Measurements from ENCODE around the gene SYNGAP1.

DNA sequence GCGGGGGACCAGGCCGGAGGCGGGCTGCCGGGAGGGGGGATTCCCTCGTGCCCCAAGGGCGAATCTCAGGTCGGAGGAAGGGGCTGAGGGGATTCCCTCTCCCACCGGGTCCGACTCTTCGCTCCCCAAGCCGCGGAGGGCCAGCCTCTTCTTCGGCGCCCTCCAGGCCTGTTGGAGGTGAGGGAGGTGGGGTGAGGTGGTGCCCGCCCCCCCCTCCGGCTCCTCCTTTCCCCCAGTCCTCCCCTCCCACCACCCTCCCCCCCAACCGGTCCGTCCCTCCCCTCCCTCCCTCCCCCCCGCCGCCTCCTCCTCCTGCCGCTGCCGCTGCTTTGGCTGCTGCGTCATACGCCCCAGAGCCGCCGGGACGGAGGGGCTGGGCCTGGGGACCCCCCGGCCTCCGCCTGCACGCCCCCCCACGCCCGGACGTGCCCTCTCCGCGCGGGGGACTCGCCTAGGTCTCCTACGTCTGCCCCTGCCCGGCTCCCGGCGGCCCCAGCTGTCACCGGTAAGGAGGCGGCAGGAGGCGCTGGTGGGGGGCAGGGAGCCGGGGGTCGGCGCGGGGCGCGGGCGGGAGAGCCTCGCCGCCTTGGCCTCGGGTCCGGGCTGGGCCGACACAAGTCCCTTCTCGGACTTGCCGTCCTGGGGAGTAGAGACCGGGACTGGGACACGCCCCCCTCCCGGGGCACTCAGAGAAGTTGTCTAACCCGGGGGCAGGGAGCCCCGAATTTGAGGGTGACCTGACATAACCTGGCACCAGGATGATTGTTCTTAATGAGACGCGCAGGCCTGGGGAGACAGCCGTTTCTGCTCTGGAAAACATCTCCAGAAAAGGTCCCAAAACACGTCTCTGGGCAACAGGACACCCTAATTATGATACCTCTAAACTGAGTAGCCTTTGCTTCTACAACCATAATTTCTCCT, 8.9 kb upstream of the SYNGAP1 start, which contains the start of gene PHF1:
- TF ChIP-seq, protein P1, sequence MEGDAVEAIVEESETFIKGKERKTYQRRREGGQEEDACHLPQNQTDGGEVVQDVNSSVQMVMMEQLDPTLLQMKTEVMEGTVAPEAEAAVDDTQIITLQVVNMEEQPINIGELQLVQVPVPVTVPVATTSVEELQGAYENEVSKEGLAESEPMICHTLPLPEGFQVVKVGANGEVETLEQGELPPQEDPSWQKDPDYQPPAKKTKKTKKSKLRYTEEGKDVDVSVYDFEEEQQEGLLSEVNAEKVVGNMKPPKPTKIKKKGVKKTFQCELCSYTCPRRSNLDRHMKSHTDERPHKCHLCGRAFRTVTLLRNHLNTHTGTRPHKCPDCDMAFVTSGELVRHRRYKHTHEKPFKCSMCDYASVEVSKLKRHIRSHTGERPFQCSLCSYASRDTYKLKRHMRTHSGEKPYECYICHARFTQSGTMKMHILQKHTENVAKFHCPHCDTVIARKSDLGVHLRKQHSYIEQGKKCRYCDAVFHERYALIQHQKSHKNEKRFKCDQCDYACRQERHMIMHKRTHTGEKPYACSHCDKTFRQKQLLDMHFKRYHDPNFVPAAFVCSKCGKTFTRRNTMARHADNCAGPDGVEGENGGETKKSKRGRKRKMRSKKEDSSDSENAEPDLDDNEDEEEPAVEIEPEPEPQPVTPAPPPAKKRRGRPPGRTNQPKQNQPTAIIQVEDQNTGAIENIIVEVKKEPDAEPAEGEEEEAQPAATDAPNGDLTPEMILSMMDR (IDR thresholded peaks at IDR 0.05; ENCODE audit: low read length): no peak
- no peak for TF ChIP-seq EZH2 (optimal IDR thresholded peaks at IDR 0.05; ENCODE audit: low read depth, low read length)
- no peak for TF ChIP-seq EZH2phosphoT487 (IDR thresholded peaks at IDR 0.05; ENCODE audit: low read length)

Measured in MM.1S (cell line).